Measurements from ENCODE around the gene CLSTN2. TPM values are rescaled to one million over a fixed set of nuclear protein-coding genes. Genes with fewer than 3 reads are reported as not detected.
A peak's percentile ranks its signal among the peaks of the same experiment; 100 is the strongest.

CLSTN2 gene
- total RNA-seq, 1 experiment from 2014 or later, result 0.68 TPM

GRCh38 chr3:139934613-139935015 lies 371 bp upstream of the CLSTN2 start:
- no peak overlapping the region for H3K9ac ChIP-seq (ENCODE audit: extremely low read depth, insufficient read length, low read length)
- H3K27me3 Mint-ChIP-seq (ENCODE audit: low read depth), result peaks cover 68% of the 10 kb centered on the region
- H3K36me3 Mint-ChIP-seq (ENCODE audit: insufficient read depth in 1 of 3, low read depth in 3 of 3), result no peaks in the 10 kb centered on the region

More at GRCh38 chr3:139934613-139935015, 371 bp upstream of the CLSTN2 start:
- Histone ChIP-seq H3K79me2 (ENCODE audit: insufficient read depth, low read length) (no peaks in the 10 kb centered on the region), H3K56ac (ENCODE audit: insufficient read length, low read depth, low read length) (no peak overlapping the region), H3K4me1 (ENCODE audit: insufficient read depth, low read length) (no peaks in the 10 kb centered on the region), H3K27me3 (ENCODE audit: insufficient read depth, low read length) (peaks cover 15% of the 10 kb centered on the region), H3K9me3 (ENCODE audit: control insufficient read depth, low read depth, low read length) (no peaks in the 10 kb centered on the region), H2BK12ac (ENCODE audit: insufficient read length, low read depth, low read length) (no peak overlapping the region), H3T11ph (ENCODE audit: low read length) (no peak overlapping the region), H3K18ac (ENCODE audit: insufficient read length, low read depth, low read length) (no peak overlapping the region), H3K14ac (ENCODE audit: insufficient read depth, low read length) (no peak overlapping the region), H2BK120ac (ENCODE audit: low read depth, low read length, poor library complexity, severe bottlenecking) (no peak overlapping the region), H3K4ac (ENCODE audit: low read depth, low read length) (no peak overlapping the region), H3K79me1 (ENCODE audit: insufficient read depth, low read depth, low read length, poor library complexity, severe bottlenecking) (no peaks in the 10 kb centered on the region), H2BK20ac (ENCODE audit: low read depth, low read length, poor library complexity, severe bottlenecking) (no peak overlapping the region), H2BK15ac (ENCODE audit: low read depth, low read length) (no peak overlapping the region), H4K5ac (ENCODE audit: insufficient read length, low read depth, low read length) (no peak overlapping the region), H3K4me2 (ENCODE audit: insufficient read depth, insufficient read length, low read length) (peak overlapping the region; percentile 46), H2AK5ac (ENCODE audit: insufficient read length, low read length) (no peak overlapping the region), H3K23me2 (ENCODE audit: insufficient read length, low read depth, low read length, poor library complexity, severe bottlenecking) (peaks cover 10% of the 10 kb centered on the region), H4K8ac (replicated peaks; ENCODE audit: insufficient read length, low read depth, low read length) (no peak overlapping the region), H2BK5ac (ENCODE audit: insufficient read length, low read length) (no peak overlapping the region), H3K27ac (ENCODE audit: insufficient read length, low read depth, low read length) (no peak overlapping the region), H2AFZ (ENCODE audit: low read length) (no peak overlapping the region), H4K91ac (ENCODE audit: insufficient read length, low read depth, low read length) (no peak overlapping the region), H4K20me1 (ENCODE audit: control insufficient read depth, insufficient read depth, insufficient read length) (no peaks in the 10 kb centered on the region), H3K23ac (ENCODE audit: insufficient read length, low read depth, low read length) (no peak overlapping the region)
- no CpG with 5 or more reads among the region's 25 CpGs for WGBS (ENCODE audit: extremely low coverage, insufficient read length, low lambda C conversion rate)
- peak; percentile 91 for DNase-seq
- Mint-ChIP-seq H3K9me3 (peaks cover 0 to 3% of the 10 kb centered on the region in 2 experiments; a peak in 2 of 5 replicates), H3K27ac (no peak overlapping the region), H3K4me1 (peaks cover 14% of the 10 kb centered on the region in 2 experiments), H3K4me3 (peak overlapping the region; percentile 68 to 83)
- peak; percentile 75 for TF ChIP-seq CTCF (conservative IDR thresholded peaks at IDR 0.05)

All from H9 (cell line).